Fibroblast of pulmonary artery (primary cell): ENCODE measurements around the gene NRROS.
"Not testable (repeated sequence)": the region's sequence is repeated elsewhere in the genome, so short reads cannot be mapped to it uniquely, and the experiment has no call there.

Experiments used
- DNase-seq: peaks from one replicate; pipeline ENCODE4 v3.0.0-alpha.2; 2010; ENCODE audit warnings: low read depth
- H3K4me3 ChIP-seq: replicated peaks from 2 replicates; pipeline ENCODE4 v1.5.1; 2011; ENCODE audit warnings: low read depth, mild to moderate bottlenecking, control low read depth, low read length, moderate library complexity
- CTCF ChIP-seq: IDR thresholded peaks from 2 replicates; pipeline ENCODE4 v1.5.1; 2011; ENCODE audit warnings: mild to moderate bottlenecking, control low read depth, low read length, inconsistent platforms; ENCODE audit errors: missing control alignments

The NRROS gene

GRCh38 chr3:196603683-196604082 is 35.8 kb upstream of the NRROS start:
- no peak for TF ChIP-seq CTCF
- H3K4me3 ChIP-seq = no peak overlapping the region
- no peak for DNase-seq

GRCh38 chr3:196604548-196604947 is 34.9 kb upstream of the NRROS start:
- DNase-seq = no peak
- no peak for TF ChIP-seq CTCF
- H3K4me3 ChIP-seq = no peak overlapping the region

- TF ChIP-seq CTCF = no peak
- no peak for DNase-seq
These were observed 30.8 kb upstream of the NRROS start for GRCh38 chr3:196608693-196609092.

GRCh38 chr3:196609343-196609775 is 30.1 kb upstream of the NRROS start:
- peak; percentile 81 for DNase-seq
- H3K4me3 ChIP-seq = no peak overlapping the region
- TF ChIP-seq CTCF = peak; percentile 83

More at GRCh38 chr3:196608693-196609092, 30.8 kb upstream of the NRROS start:
- H3K4me3 ChIP-seq = no peak overlapping the region

GRCh38 chr3:196609805-196610515 is 29.5 kb upstream of the NRROS start:
- H3K4me3 ChIP-seq = no peak overlapping the region
- no peak for TF ChIP-seq CTCF
- no peak for DNase-seq

GRCh38 chr3:196611761-196612483 is 27.6 kb upstream of the NRROS start:
- peak; percentile 4 for DNase-seq
- TF ChIP-seq CTCF = no peak
- no peak overlapping the region for H3K4me3 ChIP-seq

- DNase-seq, H3K4me3 ChIP-seq: not testable (repeated sequence)
These were observed 24.3 kb upstream of the NRROS start for GRCh38 chr3:196615234-196615633.
